ENCODE data around the gene RELT.

DNA sequence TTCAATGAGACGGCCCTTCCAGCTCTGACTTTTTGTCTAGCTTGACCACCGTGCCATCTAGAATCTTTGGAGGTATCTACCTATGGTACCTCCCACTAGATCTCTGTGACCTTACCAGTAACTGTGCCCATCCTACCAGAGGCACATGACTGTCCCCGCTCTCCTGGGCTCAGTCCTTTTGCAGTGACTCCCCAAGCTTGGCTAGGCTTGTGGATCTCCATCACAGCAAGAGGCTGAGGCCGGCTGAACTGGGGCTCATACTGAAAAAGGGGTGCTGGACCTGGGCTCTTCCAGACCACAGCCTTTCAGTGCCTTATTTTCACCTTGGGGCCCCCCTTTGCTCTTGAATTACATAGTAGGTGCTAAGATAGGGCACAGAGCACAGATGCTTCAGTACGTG, 27.3 kb downstream of the RELT start:
- TF ChIP-seq, protein P1, sequence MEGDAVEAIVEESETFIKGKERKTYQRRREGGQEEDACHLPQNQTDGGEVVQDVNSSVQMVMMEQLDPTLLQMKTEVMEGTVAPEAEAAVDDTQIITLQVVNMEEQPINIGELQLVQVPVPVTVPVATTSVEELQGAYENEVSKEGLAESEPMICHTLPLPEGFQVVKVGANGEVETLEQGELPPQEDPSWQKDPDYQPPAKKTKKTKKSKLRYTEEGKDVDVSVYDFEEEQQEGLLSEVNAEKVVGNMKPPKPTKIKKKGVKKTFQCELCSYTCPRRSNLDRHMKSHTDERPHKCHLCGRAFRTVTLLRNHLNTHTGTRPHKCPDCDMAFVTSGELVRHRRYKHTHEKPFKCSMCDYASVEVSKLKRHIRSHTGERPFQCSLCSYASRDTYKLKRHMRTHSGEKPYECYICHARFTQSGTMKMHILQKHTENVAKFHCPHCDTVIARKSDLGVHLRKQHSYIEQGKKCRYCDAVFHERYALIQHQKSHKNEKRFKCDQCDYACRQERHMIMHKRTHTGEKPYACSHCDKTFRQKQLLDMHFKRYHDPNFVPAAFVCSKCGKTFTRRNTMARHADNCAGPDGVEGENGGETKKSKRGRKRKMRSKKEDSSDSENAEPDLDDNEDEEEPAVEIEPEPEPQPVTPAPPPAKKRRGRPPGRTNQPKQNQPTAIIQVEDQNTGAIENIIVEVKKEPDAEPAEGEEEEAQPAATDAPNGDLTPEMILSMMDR (IDR thresholded peaks at IDR 0.05), result no peak
- no peak for TF ChIP-seq EP300 (IDR thresholded peaks at IDR 0.05)
- TF ChIP-seq POLR2A (IDR thresholded peaks at IDR 0.05), result no peak

Measured in tibial nerve (tissue), 4 donors.